Glutamatergic neuron (in vitro differentiated cells): ENCODE data around the gene ZBTB46. TPM values are rescaled to one million over a fixed set of nuclear protein-coding genes. Genes with fewer than 3 reads are reported as not detected.

Experiments used
- DNase-seq: peaks from one replicate; pipeline ENCODE4 v3.0.0; 2022
- H3K27ac Mint-ChIP-seq: one replicate; pipeline ENCODE4 v1.8.0; 2020; ENCODE audit warnings: mild to moderate bottlenecking, mixed read lengths, inconsistent platforms; ENCODE audit not compliant: unreplicated experiment
- H3K27me3 Mint-ChIP-seq: one replicate; pipeline ENCODE4 v1.8.0; 2020; ENCODE audit warnings: mild to moderate bottlenecking, moderate library complexity, mixed read lengths, inconsistent platforms; ENCODE audit not compliant: unreplicated experiment
- H3K36me3 Mint-ChIP-seq: one replicate; pipeline ENCODE4 v1.8.0; 2020; ENCODE audit warnings: mild to moderate bottlenecking, mixed read lengths, inconsistent platforms; ENCODE audit not compliant: unreplicated experiment
- H3K4me1 Mint-ChIP-seq: one replicate; pipeline ENCODE4 v1.8.0; 2020; ENCODE audit warnings: mild to moderate bottlenecking, low read depth, mixed read lengths, inconsistent platforms; ENCODE audit not compliant: unreplicated experiment
- H3K4me3 Mint-ChIP-seq: one replicate; pipeline ENCODE4 v1.8.0; 2020; ENCODE audit warnings: mild to moderate bottlenecking, mixed read lengths, inconsistent platforms; ENCODE audit not compliant: unreplicated experiment
- H3K9me3 Mint-ChIP-seq: one replicate; pipeline ENCODE4 v1.8.0; 2020; ENCODE audit warnings: mild to moderate bottlenecking, moderate library complexity, mixed read lengths, inconsistent platforms; ENCODE audit not compliant: unreplicated experiment
- total RNA-seq: library from RNA; stranded (reverse); fragmentation: NEBNext Ultra II Directional; extraction: Animal tissue kit (Norgen Biotek cat#: 25700); gene quantifications from one replicate; pipeline ENCODE4 v1.2.1, GENCODE V29; 2021; ENCODE audit not compliant: unreplicated experiment
- TF ChIP-seq, protein P1 (sequence below): fragments of 200-600 bp; sonication (generic); IDR thresholded peaks from one replicate; pipeline ENCODE4 v1.5.0; 2021; ENCODE audit not compliant: partially characterized antibody, unreplicated experiment

The ZBTB46 gene
- total RNA-seq, 1 donor from 2014 or later: 94.4 TPM

DNA sequence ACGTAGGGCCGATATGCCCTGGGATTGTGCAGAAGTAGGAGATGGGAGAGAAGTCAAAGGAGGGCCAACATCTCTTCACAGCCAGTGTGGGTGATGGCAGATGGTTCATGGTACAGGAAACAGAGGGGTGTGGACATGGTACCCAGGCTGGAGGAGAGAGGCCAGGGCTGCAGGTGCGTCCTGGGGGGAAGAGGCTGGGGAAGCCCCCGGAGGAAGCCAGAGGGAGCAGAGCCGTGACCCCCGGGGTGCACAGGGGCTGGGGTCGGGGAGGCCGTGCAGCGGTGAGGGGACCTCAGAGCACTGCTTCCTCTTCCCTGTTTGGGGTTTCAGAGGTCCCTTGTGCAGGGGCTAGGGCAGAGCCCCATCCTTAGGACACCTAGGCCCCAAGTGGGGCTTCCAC is 11.2 kb upstream of the ZBTB46 start:
- DNase-seq: no peak
- Mint-ChIP-seq H3K27ac (no peak overlapping the region), H3K36me3 (no peaks in the 10 kb centered on the region), H3K4me3 (peak overlapping the region; percentile 32), H3K4me1 (peaks cover 10% of the 10 kb centered on the region), H3K27me3 (peaks cover 9% of the 10 kb centered on the region), H3K9me3 (peaks cover 3% of the 10 kb centered on the region)
- TF ChIP-seq, protein P1, sequence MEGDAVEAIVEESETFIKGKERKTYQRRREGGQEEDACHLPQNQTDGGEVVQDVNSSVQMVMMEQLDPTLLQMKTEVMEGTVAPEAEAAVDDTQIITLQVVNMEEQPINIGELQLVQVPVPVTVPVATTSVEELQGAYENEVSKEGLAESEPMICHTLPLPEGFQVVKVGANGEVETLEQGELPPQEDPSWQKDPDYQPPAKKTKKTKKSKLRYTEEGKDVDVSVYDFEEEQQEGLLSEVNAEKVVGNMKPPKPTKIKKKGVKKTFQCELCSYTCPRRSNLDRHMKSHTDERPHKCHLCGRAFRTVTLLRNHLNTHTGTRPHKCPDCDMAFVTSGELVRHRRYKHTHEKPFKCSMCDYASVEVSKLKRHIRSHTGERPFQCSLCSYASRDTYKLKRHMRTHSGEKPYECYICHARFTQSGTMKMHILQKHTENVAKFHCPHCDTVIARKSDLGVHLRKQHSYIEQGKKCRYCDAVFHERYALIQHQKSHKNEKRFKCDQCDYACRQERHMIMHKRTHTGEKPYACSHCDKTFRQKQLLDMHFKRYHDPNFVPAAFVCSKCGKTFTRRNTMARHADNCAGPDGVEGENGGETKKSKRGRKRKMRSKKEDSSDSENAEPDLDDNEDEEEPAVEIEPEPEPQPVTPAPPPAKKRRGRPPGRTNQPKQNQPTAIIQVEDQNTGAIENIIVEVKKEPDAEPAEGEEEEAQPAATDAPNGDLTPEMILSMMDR: no peak

DNA sequence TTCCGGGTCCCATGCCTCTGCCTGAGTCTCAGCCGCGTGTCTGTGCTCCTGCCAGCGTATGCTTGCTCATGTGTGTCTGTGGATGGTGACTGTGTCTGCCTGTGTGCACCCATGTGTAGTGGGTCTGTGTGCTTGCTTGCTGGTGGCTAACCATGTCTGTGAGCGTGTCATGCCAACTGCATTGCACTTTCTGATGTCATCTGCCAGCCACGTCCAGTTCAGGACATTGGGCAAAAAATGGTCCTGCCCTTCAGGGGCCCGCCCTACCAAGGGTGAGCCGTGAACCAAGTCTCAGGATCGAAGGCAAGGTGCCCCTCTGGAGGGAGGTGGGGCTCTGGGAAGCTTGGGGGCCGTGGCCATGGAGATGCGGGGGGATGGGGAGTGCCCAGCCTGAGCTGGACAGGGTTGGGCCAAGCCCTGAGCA is 9.4 kb upstream of the ZBTB46 start:
- Mint-ChIP-seq H3K4me3 (no peak overlapping the region), H3K36me3 (no peaks in the 10 kb centered on the region)

GRCh38 chr20:63839620-63840019 is 8.6 kb upstream of the ZBTB46 start:
- H3K27me3 Mint-ChIP-seq: peaks cover 10% of the 10 kb centered on the region
- peaks cover 10% of the 10 kb centered on the region for H3K4me1 Mint-ChIP-seq
- no peak for DNase-seq
- H3K4me3 Mint-ChIP-seq: no peak overlapping the region
- no peaks in the 10 kb centered on the region for H3K36me3 Mint-ChIP-seq
- TF ChIP-seq, protein P1: no peak
- no peak overlapping the region for H3K27ac Mint-ChIP-seq
- H3K9me3 Mint-ChIP-seq: peaks cover 4% of the 10 kb centered on the region

More for the DNA sequence above, 9.4 kb upstream of the ZBTB46 start:
- Mint-ChIP-seq H3K27me3 (peaks cover 7% of the 10 kb centered on the region), H3K9me3 (peaks cover 4% of the 10 kb centered on the region), H3K4me1 (peaks cover 10% of the 10 kb centered on the region), H3K27ac (no peak overlapping the region)
- TF ChIP-seq, protein P1: no peak
- DNase-seq: no peak

GRCh38 chr20:63837479-63837878 is 6.4 kb upstream of the ZBTB46 start:
- DNase-seq: no peak
- H3K27me3 Mint-ChIP-seq: peaks cover 8% of the 10 kb centered on the region
- H3K4me1 Mint-ChIP-seq: peaks cover 16% of the 10 kb centered on the region
- no peaks in the 10 kb centered on the region for H3K36me3 Mint-ChIP-seq
- peaks cover 12% of the 10 kb centered on the region for H3K9me3 Mint-ChIP-seq
- peak overlapping the region; percentile 43 for H3K27ac Mint-ChIP-seq
- no peak overlapping the region for H3K4me3 Mint-ChIP-seq
- TF ChIP-seq, protein P1: no peak

DNA sequence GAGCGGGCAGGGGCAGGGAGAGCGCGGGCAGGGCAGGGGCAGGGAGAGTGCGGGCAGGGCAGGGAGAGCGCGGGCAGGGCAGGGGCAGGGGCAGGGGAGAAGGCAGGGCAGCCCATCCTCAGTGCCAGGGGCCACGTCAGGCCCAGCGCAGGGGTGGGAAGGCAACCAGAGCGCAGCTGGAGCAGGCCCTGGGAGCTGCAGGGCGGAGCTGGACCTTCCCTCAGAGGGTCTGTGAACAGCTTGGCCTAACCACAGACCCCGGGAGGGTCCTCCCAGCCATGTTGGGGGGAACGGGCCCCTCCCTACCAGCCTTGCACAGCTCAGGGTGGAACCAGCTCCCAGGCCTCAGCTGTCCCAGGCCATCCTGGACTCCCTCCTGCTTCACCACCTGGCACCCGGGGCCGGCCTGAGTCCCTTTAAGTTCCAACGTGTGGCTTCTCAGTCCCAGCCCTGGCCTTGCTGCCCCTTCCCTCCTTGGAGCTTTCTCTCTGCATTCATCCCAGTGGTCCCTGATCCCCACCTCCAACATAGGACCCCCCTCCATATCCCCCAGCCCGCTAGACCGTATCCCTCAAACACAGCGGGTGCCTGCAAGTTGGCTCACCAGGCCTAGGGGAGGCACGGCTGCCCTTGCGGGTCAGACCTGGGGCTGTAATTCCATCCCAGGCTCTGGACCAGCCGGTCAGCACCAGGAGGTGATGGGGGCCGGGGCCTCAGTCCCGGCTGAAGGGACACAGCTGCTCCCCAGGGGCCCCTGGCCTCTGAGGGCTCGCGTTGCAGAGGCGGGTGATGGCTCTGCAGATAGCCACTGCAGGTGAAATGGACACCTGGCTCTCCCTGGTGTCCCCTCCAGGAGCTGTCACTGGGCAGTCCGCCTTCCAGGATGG is 5.6 kb upstream of the ZBTB46 start:
- H3K36me3 Mint-ChIP-seq: no peaks in the 10 kb centered on the region
- H3K4me3 Mint-ChIP-seq: no peak overlapping the region
- peaks cover 16% of the 10 kb centered on the region for H3K4me1 Mint-ChIP-seq
- H3K27ac Mint-ChIP-seq: peak overlapping the region; percentile 77
- H3K9me3 Mint-ChIP-seq: peaks cover 9% of the 10 kb centered on the region
- TF ChIP-seq, protein P1: no peak
- peak; percentile 72 for DNase-seq
- H3K27me3 Mint-ChIP-seq: peaks cover 6% of the 10 kb centered on the region
